Activated naive CD4-positive, alpha-beta T cell treated with anti-CD3 and anti-CD28 coated beads, Interleukin-2, amount 50 U/mL, for 16 hours (primary cell): Measurements from ENCODE around the gene NUDT3.
"Not testable (repeated sequence)": the region's sequence is repeated elsewhere in the genome, so short reads cannot be mapped to it uniquely, and the experiment has no call there.

ENCODE experiments used
- DNase-seq: peaks from one replicate; pipeline ENCODE4 v3.0.0-alpha.2; 2020

The NUDT3 gene

DNA sequence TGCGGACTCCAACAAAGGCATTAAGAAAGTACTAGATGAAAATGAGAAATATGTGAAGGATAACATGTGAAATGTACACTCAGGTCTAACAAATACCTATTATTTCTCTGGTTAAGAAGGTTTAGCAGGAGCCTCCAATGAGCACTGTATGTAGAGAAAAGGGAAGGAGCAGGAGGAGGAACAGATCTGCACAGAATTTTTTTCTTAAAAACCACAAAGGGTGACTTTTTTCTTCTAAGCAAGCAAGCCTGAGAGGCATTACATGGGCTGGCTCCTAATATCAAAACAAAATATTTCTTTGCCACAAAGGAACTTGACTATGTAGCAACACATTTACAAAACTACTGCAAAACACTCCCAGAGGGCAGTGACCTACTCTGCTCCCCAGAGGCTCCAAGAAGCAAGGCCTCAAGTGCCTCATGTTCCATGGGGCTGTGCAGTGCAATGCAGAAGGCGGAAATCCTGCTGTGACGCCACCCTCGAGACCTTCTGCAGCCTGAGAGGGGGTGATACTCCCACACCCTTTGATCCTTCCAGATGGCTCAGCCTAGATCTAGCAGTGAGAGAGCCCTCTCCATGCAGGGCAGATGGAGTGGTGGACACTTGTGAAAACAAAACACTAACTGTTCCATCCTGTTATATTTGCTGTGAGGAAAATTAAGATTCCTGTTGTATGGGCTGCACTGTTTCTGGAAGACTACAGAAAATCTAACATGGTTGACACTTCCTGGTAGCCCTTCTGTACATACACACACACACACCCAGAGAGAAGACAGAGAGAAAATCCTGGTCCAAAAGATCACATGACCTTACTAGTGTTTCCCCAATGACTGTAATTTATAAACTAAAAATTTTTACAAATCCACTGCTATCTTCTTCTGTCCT is 107.7 kb downstream of the NUDT3 start:
- DNase-seq = no peak

DNA sequence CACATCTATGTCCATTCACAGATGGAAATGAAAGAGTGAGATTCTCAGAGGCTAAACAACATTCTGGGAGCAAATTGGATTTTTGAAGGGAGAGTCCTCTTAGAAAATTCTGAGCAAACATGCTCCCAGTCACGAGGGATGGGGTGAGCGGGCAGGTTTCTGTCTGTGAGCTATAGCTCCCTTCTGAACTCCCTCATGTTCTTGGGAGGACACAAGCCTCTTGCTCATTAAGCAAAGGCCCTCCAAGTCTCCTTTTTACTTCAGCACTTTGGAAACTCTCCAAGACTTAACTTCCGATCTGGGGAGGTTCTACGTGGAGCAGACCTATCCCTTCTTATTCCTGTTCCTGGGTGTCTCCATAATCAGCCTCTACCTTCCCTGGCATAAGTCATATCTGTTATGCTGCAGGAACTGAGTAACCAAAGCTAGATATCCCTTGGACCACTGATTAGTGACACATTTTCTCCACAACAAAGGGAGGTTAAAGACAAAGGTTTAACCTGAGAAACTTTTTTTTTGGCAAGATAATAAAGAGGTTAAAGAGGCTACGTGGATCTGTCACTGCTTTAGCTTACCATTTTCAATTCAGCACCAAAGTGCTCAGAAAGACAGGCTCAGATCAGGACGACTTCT is 110.7 kb downstream of the NUDT3 start:
- no peak for DNase-seq

DNA sequence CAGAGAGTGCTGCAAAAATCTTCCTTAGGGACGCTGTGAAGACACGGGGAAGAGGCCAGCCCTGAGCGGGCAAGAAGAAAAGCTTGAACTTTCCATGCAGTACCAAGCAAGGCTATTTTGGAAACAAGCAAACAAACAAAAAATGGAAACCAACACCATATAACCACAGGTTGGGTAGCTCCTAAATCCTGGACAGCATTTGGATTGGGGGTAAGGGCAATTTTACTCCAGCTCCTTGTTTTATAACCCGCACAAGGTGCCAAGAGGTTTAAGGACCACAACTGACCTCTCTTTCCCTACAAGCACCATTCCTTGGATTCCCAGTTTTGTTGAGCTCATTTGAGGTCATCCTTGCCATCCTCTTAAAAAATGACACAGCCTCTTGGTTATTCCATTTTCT is 112.3 kb downstream of the NUDT3 start:
- DNase-seq = no peak

DNA sequence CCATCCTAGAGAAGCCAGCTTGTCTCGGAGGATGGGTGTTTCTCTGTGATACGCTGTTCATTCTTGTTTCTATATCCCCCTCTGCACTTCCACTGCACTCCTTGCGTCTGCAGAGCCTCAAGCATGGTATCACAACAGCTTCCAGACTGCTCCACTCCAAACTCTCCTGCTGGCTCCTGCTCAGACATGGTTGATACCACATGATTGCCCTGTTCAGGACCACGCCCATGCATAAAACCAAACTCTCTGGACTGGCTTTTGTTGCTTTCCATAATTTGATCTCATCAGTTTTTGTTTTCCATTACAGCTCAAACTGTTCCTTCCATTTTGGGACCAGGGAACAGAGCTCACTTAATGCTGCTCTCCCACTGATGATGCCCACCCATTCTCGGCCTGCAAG is 113.6 kb downstream of the NUDT3 start:
- no peak for DNase-seq

DNA sequence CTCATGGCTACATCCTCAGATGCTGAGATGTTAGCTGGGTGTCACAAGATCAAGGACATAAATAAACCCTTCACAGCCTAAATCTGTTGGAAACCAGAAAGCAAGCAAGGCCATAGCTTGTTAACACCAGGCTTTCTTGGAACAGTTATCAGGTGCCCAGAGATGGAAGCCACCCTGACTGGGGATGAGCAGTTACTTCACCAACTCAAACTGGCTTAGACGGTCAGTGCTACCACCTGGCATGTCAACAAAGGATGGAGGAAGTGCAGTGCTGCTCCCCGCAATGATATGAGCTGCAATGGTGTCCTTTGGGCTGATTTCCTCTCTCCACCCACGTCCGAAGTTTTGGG is 114.7 kb downstream of the NUDT3 start:
- DNase-seq = no peak

DNA sequence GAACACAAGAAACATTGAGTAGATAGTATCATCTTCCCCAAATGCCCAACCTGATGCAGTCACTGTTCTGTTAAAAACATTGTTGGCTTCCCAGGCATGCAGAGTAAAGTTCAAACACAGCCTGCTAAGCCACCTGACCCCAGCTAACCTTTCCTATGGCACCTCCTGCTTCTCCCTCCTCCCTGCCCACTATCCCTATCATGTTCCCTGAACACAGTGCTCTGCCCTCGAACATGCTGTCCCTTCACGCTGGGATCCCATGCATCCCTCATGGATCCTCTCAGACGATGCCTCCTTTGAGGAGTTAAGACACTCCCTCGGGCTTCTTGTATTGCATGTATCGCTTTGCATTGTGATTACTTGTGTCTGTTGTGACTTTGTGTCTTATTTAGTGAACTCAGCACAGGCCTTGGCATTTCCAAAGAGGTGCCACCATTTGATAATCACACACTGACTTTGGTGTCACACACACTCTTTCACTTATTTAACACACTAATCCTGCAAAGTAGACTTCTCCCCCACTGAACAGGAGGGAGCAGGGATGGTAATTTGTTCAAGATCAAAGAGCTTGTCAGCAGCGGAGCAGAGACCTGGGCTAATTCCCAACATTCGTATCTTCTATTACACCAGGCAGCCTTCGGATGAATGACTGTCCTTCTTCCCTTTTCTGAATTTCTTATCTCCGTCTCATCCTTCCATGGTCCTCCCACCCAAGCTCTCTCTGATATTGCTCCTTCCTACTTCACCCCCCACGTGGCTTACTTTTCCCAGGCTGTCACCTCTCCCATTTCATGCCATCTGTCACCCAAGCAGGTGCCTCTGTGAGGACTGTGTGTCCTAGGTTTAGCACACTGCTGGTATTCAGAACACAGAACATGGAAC is 115.3 kb downstream of the NUDT3 start:
- no peak for DNase-seq

DNA sequence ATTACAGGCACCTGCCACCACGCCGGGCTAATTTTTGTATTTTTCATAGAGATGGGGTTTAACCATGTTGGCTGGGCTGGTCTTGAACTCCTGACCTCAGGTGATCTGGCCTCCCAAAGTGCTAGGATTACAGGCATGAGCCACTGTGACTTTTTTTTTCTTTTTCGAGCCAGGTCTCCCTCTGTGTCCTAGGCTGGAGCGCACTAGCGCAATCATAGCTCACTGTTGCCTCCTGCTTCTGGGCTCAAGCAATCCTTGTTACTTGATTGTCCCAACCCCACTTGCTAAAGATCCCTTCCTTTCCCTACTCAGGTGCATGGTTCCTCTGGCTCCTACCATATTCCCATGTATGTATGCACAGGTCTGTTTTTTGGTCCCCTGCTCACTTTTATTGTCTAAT is 116.3 kb downstream of the NUDT3 start:
- DNase-seq = no peak

DNA sequence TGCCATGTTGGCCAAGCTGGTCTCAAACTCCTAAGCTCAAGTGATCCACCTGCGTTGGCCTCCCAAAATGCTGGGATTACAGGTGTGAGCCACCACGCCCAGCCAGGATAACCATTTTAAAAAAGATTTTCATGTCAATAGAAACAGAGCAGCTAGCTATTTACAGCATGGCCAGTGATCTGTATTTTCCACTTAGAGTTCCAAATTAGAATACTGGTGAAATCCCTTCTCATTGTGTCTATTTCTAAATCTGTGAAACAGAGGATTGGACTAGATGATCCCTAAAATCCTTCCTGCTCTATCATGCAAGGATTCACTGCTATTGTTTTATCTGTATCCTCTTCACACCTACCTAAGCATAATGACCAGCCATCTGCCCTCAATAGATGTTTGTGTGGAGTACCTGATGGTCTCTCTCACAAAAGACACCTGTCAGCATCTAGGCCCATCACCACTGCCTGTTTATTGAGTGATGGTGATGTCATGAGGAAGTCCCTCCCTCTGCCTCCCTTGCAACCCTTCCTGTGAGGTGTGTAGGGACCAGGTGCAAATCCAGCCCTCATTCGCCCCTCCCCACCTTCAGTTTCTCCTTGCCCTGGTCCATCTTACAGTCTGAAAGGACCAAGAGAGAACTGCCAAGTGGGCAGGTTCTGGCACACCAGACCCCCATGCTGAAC is 117.2 kb downstream of the NUDT3 start:
- DNase-seq = no peak

DNA sequence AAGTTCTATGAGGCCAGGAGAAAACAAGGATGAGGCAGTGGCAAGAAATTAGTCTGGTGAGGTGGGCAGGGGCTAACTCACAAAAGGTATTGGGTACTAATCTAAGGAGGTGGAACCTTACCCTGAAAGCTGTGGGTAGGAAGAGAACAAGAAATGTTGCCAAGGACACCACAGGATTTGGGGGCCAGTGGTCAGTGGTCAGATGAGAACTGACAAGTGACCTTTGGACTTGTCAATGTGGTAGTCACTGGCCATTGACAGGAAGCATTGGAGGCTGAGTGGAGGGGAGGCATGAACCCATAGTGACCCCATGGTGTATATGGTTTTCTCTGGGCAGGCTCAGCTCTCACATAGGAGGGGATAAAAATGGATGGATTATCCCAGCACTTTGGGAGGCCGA is 118.3 kb downstream of the NUDT3 start:
- no peak for DNase-seq

DNA sequence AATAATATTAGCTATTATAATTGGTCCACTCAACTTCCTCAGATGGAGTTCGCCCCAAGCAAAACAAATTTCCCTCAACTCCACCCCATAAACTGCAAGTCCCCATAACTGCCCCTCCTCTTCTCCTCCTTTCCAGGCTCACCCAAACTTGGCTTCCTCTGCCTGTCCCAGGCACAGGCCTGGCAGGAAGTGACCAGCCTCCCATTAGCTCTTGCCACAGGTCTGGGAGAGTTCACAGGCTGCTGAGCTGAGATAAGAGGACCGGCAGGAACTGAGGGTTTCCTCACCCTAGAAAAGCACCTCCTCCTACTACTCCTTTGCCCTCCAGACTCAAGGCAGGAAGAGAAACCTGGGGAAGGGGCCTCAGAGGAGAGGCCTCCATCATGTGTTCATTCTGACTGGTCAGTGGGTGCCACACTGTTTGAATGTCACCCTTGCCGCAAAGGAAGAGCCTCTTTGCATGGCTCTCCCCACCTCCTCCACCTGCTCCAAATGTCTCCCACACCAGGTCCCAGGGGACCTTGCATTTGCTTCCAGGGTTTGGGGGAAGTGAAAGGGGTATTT is 119.1 kb downstream of the NUDT3 start:
- no peak for DNase-seq

DNA sequence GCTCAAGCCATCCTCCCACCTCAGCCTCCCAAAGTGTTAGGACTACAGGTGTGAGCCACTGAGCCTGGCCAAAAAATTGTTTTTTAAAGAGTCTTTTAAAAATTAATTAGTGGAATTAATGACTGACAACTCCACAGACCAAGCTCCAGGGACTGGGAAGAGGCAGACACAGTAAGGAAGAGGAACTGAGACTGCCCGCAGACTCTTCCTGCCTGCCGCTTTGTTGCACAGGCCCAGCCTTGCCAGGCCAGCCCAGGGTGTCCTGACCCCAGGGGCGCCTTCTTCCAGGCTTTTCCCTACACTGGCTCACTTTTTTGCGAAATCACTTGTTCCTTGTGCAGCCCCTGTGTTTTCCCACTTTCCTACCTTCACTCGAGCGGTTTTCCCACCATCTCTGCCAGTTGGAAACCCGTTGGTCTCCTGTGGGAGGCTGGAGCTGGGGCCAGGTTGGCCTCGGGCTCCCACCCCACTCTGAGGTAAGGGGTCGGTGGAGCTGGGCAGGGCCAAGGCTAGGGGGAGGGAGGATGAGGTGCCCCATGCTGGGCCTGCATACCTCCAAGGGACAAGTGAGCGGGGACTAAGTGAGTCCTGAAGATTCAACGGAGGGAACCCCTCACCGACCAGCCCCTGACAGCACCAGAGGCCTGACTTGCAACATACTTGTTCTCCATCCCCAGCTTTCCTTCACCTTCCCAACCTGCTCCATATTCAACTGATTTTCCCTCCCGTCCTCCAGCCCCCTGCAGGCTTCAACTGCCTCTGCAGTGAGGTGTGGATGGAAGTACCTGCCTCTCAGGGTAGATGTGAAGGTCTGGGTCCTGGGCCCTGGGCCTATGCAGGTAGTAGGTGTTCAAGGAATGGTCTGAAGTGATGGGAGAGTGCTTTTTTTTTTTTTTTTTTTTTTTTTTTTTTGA is 120.2 kb downstream of the NUDT3 start:
- DNase-seq = no peak

DNA sequence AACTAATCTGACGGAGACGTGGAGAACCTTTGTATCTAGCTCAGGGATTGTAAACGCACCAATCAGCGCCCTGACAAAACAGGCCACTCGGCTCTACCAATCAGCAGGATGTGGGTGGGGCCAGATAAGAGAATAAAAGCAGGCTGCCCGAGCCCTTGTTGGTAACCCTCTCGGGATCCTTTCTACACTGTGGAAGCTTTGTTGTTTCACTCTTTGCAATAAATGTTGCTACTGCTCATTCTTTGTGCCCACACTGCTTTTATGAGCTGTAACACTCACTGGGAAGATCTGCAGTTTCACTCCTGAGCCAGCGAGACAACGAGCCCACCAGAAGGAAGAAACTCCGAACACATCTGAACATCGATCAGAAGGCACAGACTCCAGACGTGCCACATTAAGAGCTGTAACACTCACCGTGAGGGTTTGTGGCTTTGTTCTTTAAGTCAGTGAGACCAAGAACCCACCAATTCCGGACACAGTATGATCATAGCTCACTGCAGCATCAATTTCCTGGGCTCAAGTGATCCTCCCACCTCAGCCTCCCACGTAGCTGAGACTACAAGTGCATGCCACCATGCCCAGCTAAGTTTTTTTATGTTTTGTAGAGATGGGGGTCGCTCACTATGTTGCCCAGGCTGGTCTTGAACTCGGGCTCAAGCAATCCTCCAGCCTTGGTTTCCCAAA is 122.7 kb downstream of the NUDT3 start:
- not testable (repeated sequence) for DNase-seq

DNA sequence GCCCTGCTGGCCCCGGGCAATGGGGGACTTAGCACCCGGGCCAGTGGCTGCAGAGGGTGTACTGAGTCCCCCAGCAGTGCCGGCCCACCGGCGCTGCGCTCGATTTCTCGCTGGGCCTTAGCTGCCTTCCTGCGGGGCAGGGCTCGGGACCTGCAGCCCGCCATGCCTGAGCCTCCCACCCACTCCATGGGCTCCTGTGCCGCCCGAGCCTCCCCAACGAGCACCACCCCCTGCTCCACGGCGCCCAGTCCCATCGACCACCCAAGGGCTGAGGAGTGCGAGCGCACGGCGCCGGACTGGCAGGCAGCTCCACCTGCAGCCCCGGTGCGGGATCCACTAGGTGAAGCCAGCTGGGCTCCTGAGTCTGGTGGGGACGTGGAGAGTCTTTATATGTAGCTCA is 123.3 kb downstream of the NUDT3 start:
- not testable (repeated sequence) for DNase-seq

DNA sequence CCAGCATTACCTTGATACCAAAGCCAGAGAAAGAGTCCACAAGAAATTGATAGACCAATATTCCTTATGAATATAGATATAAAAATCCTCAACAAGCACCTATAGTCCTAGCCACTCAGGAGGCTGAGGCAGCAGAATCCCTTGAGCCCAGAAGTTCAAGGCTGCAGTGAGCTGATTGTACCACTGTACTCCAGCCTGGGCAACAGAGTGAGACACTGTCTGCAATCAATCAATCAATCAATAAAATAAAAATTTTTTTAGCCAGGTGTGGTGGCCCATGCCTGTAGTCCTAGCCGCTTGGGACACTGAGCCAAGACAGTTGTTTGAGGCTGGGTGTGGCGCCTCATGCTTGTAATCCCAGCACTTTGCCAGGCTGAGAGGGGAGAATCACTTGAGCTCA is 124.7 kb downstream of the NUDT3 start:
- no peak for DNase-seq

DNA sequence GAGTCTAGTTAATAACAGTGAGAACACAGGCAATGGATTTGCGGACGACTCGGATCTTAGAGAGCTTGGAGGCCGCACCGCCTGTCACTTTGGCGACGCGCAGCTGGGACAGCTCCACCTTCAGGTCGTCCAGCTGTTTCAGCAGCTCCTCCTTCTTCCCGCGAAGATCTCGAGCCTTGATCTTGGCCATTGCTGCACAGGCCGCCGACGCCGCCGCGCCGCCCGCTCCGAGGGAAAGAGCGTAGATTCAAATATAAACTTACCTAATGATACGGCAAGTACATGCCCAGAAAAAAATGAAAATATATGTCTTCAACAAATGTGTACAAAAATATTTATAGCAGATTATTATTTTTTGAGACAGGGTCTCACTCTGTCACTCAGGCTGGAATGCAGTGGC is 129.0 kb downstream of the NUDT3 start:
- not testable (repeated sequence) for DNase-seq

DNA sequence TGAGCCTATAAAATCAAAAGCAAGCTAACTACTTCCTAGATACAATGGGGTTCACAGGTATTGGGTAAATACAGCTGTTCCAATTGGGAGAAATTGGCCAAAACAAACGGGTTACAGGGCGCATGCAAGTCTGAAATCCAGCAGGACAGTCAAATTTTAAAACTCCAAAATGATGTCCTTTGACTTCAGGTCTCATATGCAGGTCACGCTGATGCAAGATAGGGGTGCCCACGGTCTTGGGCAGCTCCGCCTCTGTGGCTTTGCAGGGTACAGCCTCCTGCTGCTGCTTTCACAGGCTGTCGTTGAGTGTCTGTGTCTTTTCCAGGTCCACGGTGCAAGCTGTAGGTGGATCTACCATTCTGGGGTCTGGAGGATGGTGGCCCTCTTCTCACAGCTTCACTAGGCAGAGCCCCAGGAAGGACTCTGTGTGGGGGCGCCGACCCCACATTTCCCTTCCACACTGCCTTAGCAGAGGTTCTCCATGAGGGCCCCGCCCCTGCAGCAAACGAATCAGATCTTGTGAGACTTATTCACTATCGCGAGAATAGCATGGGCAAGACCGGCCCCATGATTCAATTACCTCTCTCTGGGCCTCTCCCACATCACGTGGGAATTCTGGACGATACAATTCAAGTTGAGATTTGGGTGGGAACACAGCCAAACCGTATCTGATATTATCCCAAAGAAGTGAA is 131.7 kb downstream of the NUDT3 start:
- no peak for DNase-seq

DNA sequence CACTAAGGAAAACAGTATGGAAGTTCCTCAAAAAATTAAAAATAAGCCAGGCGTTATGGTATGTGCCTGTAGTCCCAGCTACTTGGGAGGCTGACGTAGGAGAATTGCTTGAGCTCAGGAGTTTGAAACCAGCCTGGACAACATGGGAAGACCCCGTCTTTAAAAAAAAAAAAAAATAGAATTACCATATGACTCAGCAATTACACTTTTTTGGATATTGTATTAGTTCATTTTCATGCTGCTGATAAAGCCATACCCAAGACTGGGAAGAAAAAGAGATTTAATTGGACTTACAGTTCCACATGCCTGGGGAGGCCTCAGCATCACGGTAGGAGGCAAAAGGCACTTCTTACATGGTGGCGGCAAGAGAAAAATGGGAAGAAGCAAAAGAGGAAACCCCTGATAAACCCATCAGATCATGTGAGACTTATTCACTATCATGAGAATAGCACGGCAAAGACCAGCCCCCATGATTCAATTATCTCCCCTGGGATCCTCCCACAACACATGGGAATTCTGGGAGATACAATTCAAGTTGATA is 132.9 kb downstream of the NUDT3 start:
- no peak for DNase-seq

DNA sequence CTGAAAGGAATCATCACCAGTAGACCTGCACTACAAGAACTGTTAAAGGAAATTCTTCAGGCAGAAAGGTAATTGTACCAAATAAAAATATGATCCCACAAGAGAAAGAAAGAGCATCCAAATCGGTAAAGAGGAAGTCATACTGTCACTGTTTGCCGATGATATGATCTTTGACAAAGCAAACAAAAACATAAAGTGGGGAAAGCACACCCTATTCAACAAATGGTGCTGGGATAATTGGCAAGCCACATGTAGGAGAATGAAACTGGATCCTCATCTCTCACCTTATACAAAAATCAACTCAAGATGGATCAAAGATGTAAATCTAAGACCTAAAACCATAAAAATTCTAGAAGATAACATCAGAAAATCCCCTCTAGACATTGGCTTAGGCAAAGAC is 140.1 kb downstream of the NUDT3 start:
- DNase-seq = not testable (repeated sequence)

DNA sequence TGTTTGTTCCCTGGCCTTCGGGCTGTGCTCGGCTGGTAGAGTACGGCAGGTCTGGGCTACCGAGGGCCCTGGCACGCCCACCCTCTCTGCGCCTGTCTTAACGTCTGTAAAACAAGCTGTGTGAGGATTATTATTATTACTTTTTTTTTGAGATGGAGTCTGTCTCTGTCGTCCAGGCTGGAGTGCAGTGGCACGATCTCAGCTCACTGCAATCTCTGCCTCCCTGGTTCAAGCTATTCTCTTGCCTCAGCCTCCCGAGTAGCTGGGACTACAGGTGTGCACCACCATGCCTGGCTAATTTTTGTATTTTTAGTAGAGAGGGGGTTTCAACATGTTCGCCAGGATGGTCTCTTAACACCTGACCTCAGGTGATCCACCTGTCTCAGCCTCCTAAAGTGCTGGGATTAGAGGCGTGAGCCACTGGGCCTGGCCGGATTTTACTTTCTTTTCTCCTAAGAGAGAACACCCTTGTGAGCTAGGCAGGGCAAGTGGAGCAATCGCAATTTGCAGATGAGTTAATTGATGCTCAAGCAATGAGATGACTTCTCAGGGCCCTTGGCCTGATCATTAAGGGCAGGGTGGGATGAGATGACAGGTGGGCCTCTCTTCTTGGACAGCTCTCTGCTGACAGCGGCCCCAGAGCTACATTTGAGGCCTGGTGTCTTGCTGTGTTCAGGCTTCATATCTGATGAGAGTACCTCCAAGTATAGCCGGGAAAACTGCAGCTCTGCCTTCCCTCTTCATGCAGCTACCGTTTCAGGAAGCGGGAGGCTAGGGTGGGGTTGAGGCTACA is 142.8 kb downstream of the NUDT3 start:
- DNase-seq = no peak
